H9 (cell line): Measurements from ENCODE around the gene KRTAP10-10. TPM values are rescaled to one million over a fixed set of nuclear protein-coding genes. Genes with fewer than 3 reads are reported as not detected.

ENCODE experiments used
- DNase-seq: peaks from one replicate; pipeline ENCODE4 v3.0.0-alpha.2; 2017
- H2AFZ ChIP-seq: one replicate; pipeline ENCODE4 v1.6.1; 2013; ENCODE audit warnings: mild to moderate bottlenecking, low read length, control low read depth, moderate library complexity
- H2AK5ac ChIP-seq: 2 replicates; pipeline ENCODE4 v1.6.1; 2013; ENCODE audit warnings: low read length, control low read depth, mixed read lengths; ENCODE audit not compliant: insufficient read length
- H2BK120ac ChIP-seq: one replicate; pipeline ENCODE4 v1.6.1; 2013; ENCODE audit warnings: low read depth, mild to moderate bottlenecking, low read length, control low read depth, inconsistent platforms; ENCODE audit not compliant: poor library complexity, severe bottlenecking
- H2BK12ac ChIP-seq: 2 replicates; pipeline ENCODE4 v1.6.1; 2013; ENCODE audit warnings: low read length, control low read depth, mixed read lengths, low read depth; ENCODE audit not compliant: insufficient read length
- H2BK15ac ChIP-seq: 2 replicates; pipeline ENCODE4 v1.6.1; 2013; ENCODE audit warnings: low read depth, low read length, control low read depth
- H2BK20ac ChIP-seq: one replicate; pipeline ENCODE4 v1.6.1; 2013; ENCODE audit warnings: low read depth, mild to moderate bottlenecking, low read length, control low read depth, inconsistent platforms; ENCODE audit not compliant: poor library complexity, severe bottlenecking
- H2BK5ac ChIP-seq: 2 replicates; pipeline ENCODE4 v1.6.1; 2013; ENCODE audit warnings: low read length, control low read depth, mixed read lengths; ENCODE audit not compliant: insufficient read length
- H3K14ac ChIP-seq: 2 replicates; pipeline ENCODE4 v1.6.1; 2013; ENCODE audit warnings: low read length, control low read depth; ENCODE audit not compliant: insufficient read depth
- H3K18ac ChIP-seq: 2 replicates; pipeline ENCODE4 v1.6.1; 2013; ENCODE audit warnings: low read depth, mild to moderate bottlenecking, mixed read lengths, low read length, control low read depth; ENCODE audit not compliant: insufficient read length
- H3K23ac ChIP-seq: 2 replicates; pipeline ENCODE4 v1.6.1; 2013; ENCODE audit warnings: low read length, control low read depth, mixed read lengths, low read depth; ENCODE audit not compliant: insufficient read length
- H3K23me2 ChIP-seq: 2 replicates; pipeline ENCODE4 v1.6.1; 2013; ENCODE audit warnings: low read depth, mild to moderate bottlenecking, mixed read lengths, low read length, control low read depth; ENCODE audit not compliant: insufficient read length, poor library complexity, severe bottlenecking
- H3K27ac ChIP-seq: 2 replicates; pipeline ENCODE4 v1.5.1; 2013; ENCODE audit warnings: low read length, control low read depth, mixed read lengths, low read depth; ENCODE audit not compliant: insufficient read length
- H3K27me3 ChIP-seq: 2 replicates; pipeline ENCODE4 v1.6.1; 2013; ENCODE audit warnings: low read length, control low read depth, inconsistent platforms; ENCODE audit not compliant: insufficient read depth
- H3K4ac ChIP-seq: 2 replicates; pipeline ENCODE4 v1.6.1; 2013; ENCODE audit warnings: low read depth, mild to moderate bottlenecking, control low read depth, inconsistent platforms, low read length, moderate library complexity
- H3K4me1 ChIP-seq: 2 replicates; pipeline ENCODE4 v1.6.1; 2013; ENCODE audit warnings: low read length, control low read depth, inconsistent platforms; ENCODE audit not compliant: insufficient read depth
- H3K4me2 ChIP-seq: 2 replicates; pipeline ENCODE4 v1.6.1; 2013; ENCODE audit warnings: low read length, control low read depth, mixed read lengths; ENCODE audit not compliant: insufficient read length, insufficient read depth
- H3K56ac ChIP-seq: 2 replicates; pipeline ENCODE4 v1.6.1; 2013; ENCODE audit warnings: low read depth, mild to moderate bottlenecking, mixed read lengths, low read length, control low read depth; ENCODE audit not compliant: insufficient read length
- H3K79me1 ChIP-seq: 2 replicates; pipeline ENCODE4 v1.6.1; 2013; ENCODE audit warnings: low read depth, mild to moderate bottlenecking, moderate library complexity, low read length, control low read depth, inconsistent platforms; ENCODE audit not compliant: insufficient read depth, poor library complexity, severe bottlenecking
- H3K79me2 ChIP-seq: 2 replicates; pipeline ENCODE4 v1.6.1; 2013; ENCODE audit warnings: low read length, control low read depth, inconsistent platforms; ENCODE audit not compliant: insufficient read depth
- H3K9ac ChIP-seq: 2 replicates; pipeline ENCODE4 v1.6.1; 2013; ENCODE audit warnings: low read length, control low read depth, mixed read lengths; ENCODE audit not compliant: insufficient read length; ENCODE audit errors: extremely low read depth
- H3K9me3 ChIP-seq: one replicate; pipeline ENCODE4 v1.6.1; 2013; ENCODE audit warnings: low read depth, low read length, inconsistent platforms; ENCODE audit not compliant: control insufficient read depth
- H3T11ph ChIP-seq: one replicate; pipeline ENCODE4 v1.6.1; 2013; ENCODE audit warnings: mild to moderate bottlenecking, low read length, control low read depth, inconsistent platforms
- H4K20me1 ChIP-seq: one replicate; pipeline ENCODE4 v1.6.1; 2013; ENCODE audit not compliant: control insufficient read depth, insufficient read length, insufficient read depth
- H4K5ac ChIP-seq: 2 replicates; pipeline ENCODE4 v1.6.1; 2013; ENCODE audit warnings: low read depth, mild to moderate bottlenecking, mixed read lengths, low read length, control low read depth; ENCODE audit not compliant: insufficient read length
- H4K8ac ChIP-seq: replicated peaks from 2 replicates; pipeline ENCODE4 v1.6.1; 2013; ENCODE audit warnings: low read length, control low read depth, mixed read lengths, low read depth; ENCODE audit not compliant: insufficient read length
- H4K91ac ChIP-seq: 2 replicates; pipeline ENCODE4 v1.6.1; 2013; ENCODE audit warnings: low read depth, mild to moderate bottlenecking, moderate library complexity, mixed read lengths, low read length, control low read depth; ENCODE audit not compliant: insufficient read length
- H3K27ac Mint-ChIP-seq, 3 experiments: 2 replicates in 2 of 3; 3 replicates in 1 of 3; pipeline ENCODE4 v1.8.0; 2020 to 2021; ENCODE audit warnings: mixed read lengths in 3 of 3, mild to moderate bottlenecking in 1 of 3, moderate library complexity in 1 of 3
- H3K27me3 Mint-ChIP-seq: 2 replicates; pipeline ENCODE4 v1.8.0; 2021; ENCODE audit warnings: low read depth, mild to moderate bottlenecking, moderate library complexity, mixed read lengths
- H3K36me3 Mint-ChIP-seq, 3 experiments: 2 replicates in 2 of 3; 3 replicates in 1 of 3; pipeline ENCODE4 v1.8.0; 2020 to 2021; ENCODE audit warnings: low read depth in 3 of 3, mixed read lengths in 3 of 3; ENCODE audit not compliant: insufficient read depth in 1 of 3
- H3K4me1 Mint-ChIP-seq, 2 experiments: 2 replicates each; pipeline ENCODE4 v1.8.0; 2020; ENCODE audit warnings: mixed read lengths in 2 of 2
- H3K4me3 Mint-ChIP-seq, 2 experiments: 2 replicates in 1 of 2; 3 replicates in 1 of 2; pipeline ENCODE4 v1.8.0; 2020 to 2021; ENCODE audit warnings: mild to moderate bottlenecking in 2 of 2, mixed read lengths in 2 of 2, moderate library complexity in 1 of 2
- H3K9me3 Mint-ChIP-seq, 2 experiments: 2 replicates in 1 of 2; 3 replicates in 1 of 2; pipeline ENCODE4 v1.8.0; 2020; ENCODE audit warnings: mild to moderate bottlenecking in 2 of 2, mixed read lengths in 2 of 2, moderate library complexity in 1 of 2
- WGBS: extraction: QIAGEN DNeasy Blood & Tissue Kit; methylation state at CpG from one replicate; pipeline ENCODE4 v1.1.7; 2013; ENCODE audit warnings: missing lambda C conversion rate, low lambda C conversion rate, mixed read lengths; ENCODE audit not compliant: insufficient read length; ENCODE audit errors: extremely low coverage; 5-methylcytosine and 5-hydroxymethylcytosine counted together
- total RNA-seq: library from RNA; stranded (reverse); gene quantifications from 2 replicates; pipeline ENCODE4 v1.2.1, GENCODE V29; 2021
- TF ChIP-seq, protein P1 (sequence below): fragments of 200-600 bp; sonication (generic); conservative IDR thresholded peaks from 3 replicates; pipeline ENCODE4 v1.8.0; 2021; ENCODE audit warnings: antibody characterized with exemption, mild to moderate bottlenecking

KRTAP10-10 gene
- total RNA-seq, 1 experiment from 2014 or later, result not detected

DNA sequence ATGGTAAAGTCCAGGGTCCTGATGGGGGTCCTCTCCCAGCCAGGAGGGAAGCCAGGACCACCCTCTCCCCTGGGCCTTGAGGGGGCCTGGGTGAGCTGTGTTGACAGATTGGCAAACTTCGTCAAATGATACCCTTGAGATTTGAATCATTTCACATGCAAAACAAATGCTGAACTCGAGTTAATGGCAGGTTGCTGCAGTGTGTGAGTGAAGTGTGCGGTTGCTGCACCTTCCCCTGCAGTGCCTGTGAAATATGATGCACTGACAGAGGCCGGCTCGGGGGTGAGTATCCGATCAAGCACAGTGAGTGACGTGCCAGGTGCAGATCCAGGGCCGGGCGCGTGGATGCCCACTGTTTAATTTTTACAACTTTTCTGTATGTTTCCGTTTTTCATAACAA, 50.5 kb downstream of the KRTAP10-10 start:
- Mint-ChIP-seq H3K9me3 (peaks cover 8% of the 10 kb centered on the region in 2 experiments), H3K4me1 (peaks cover 28 to 29% of the 10 kb centered on the region in 2 experiments), H3K27ac (no peak overlapping the region), H3K4me3 (no peak overlapping the region), H3K27me3 (peaks cover 20% of the 10 kb centered on the region), H3K36me3 (peaks cover 0 to 5% (median 2%) of the 10 kb centered on the region in 3 experiments; a peak in 5 of 7 replicates)
- H2BK5ac ChIP-seq, result no peak overlapping the region
- H4K5ac ChIP-seq, result no peak overlapping the region
- no CpG with 5 or more reads among the region's 11 CpGs for WGBS
- no peak overlapping the region for H2AFZ ChIP-seq
- H3K9ac ChIP-seq, result no peak overlapping the region
- no peak overlapping the region for H2BK120ac ChIP-seq
- TF ChIP-seq, protein P1, sequence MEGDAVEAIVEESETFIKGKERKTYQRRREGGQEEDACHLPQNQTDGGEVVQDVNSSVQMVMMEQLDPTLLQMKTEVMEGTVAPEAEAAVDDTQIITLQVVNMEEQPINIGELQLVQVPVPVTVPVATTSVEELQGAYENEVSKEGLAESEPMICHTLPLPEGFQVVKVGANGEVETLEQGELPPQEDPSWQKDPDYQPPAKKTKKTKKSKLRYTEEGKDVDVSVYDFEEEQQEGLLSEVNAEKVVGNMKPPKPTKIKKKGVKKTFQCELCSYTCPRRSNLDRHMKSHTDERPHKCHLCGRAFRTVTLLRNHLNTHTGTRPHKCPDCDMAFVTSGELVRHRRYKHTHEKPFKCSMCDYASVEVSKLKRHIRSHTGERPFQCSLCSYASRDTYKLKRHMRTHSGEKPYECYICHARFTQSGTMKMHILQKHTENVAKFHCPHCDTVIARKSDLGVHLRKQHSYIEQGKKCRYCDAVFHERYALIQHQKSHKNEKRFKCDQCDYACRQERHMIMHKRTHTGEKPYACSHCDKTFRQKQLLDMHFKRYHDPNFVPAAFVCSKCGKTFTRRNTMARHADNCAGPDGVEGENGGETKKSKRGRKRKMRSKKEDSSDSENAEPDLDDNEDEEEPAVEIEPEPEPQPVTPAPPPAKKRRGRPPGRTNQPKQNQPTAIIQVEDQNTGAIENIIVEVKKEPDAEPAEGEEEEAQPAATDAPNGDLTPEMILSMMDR, result no peak
- no peak overlapping the region for H3K4ac ChIP-seq
- H3K18ac ChIP-seq, result no peak overlapping the region
- no peaks in the 10 kb centered on the region for H3K79me2 ChIP-seq
- H3K27ac ChIP-seq, result no peak overlapping the region
- no peaks in the 10 kb centered on the region for H3K79me1 ChIP-seq
- H2BK20ac ChIP-seq, result no peak overlapping the region
- H4K8ac ChIP-seq, result no peak overlapping the region
- no peaks in the 10 kb centered on the region for H3K23me2 ChIP-seq
- no peaks in the 10 kb centered on the region for H4K20me1 ChIP-seq
- no peak overlapping the region for H2BK15ac ChIP-seq
- H3K4me1 ChIP-seq, result peaks cover 5% of the 10 kb centered on the region; the same call in 1 of the 2 replicates
- no peak overlapping the region for H3K56ac ChIP-seq
- peak; percentile 19 for DNase-seq
- no peak overlapping the region for H3K4me2 ChIP-seq
- H3T11ph ChIP-seq, result no peak overlapping the region
- H3K27me3 ChIP-seq, result no peaks in the 10 kb centered on the region
- H2AK5ac ChIP-seq, result no peak overlapping the region
- H3K23ac ChIP-seq, result no peak overlapping the region
- no peak overlapping the region for H2BK12ac ChIP-seq
- no peak overlapping the region for H4K91ac ChIP-seq
- no peaks in the 10 kb centered on the region for H3K9me3 ChIP-seq
- H3K14ac ChIP-seq, result no peak overlapping the region

Other genes starting within 250 kb of the KRTAP10-10 start
- gene LRRC3, start 181.8 kb upstream of the KRTAP10-10 start, total RNA-seq, result 2.6 and 3.1 TPM in 2 replicates
- not detected in 2 replicates for gene KRTAP10-1, start 97.2 kb upstream of the KRTAP10-10 start, total RNA-seq
- not detected in 2 replicates for gene KRTAP10-2, start 85.9 kb upstream of the KRTAP10-10 start, total RNA-seq
- not detected in 2 replicates for gene KRTAP10-3, start 78.6 kb upstream of the KRTAP10-10 start, total RNA-seq
- gene KRTAP10-4, start 63.6 kb upstream of the KRTAP10-10 start, total RNA-seq, result not detected in 2 replicates
- not detected in 2 replicates for gene KRTAP10-5, start 56.8 kb upstream of the KRTAP10-10 start, total RNA-seq
- gene KRTAP10-6, start 44.9 kb upstream of the KRTAP10-10 start, total RNA-seq, result not detected in 2 replicates
- gene KRTAP10-7, start 36.8 kb upstream of the KRTAP10-10 start, total RNA-seq, result not detected in 2 replicates
- gene KRTAP10-8, start 25.3 kb upstream of the KRTAP10-10 start, total RNA-seq, result not detected in 2 replicates
- gene KRTAP10-9, start 10.3 kb upstream of the KRTAP10-10 start, total RNA-seq, result not detected in 2 replicates
- gene KRTAP10-11, start 9.1 kb downstream of the KRTAP10-10 start, total RNA-seq, result not detected in 2 replicates
- not detected in 2 replicates for gene KRTAP12-4, start 17.3 kb downstream of the KRTAP10-10 start, total RNA-seq
- not detected in 2 replicates for gene KRTAP12-3, start 20.6 kb downstream of the KRTAP10-10 start, total RNA-seq
- gene KRTAP12-2, start 29.6 kb downstream of the KRTAP10-10 start, total RNA-seq, result not detected in 2 replicates
- not detected in 2 replicates for gene KRTAP12-1, start 44.8 kb downstream of the KRTAP10-10 start, total RNA-seq
- gene KRTAP10-12, start 59.8 kb downstream of the KRTAP10-10 start, total RNA-seq, result not detected in 2 replicates
- gene TSPEAR, start 74.2 kb downstream of the KRTAP10-10 start, total RNA-seq, result 1.2 and 1.3 TPM in 2 replicates
- 106 and 121 TPM in 2 replicates for gene UBE2G2, start 164.5 kb downstream of the KRTAP10-10 start, total RNA-seq
- 82.9 and 85.7 TPM in 2 replicates for gene SUMO3, start 180.7 kb downstream of the KRTAP10-10 start, total RNA-seq
- gene PTTG1IP, start 236.3 kb downstream of the KRTAP10-10 start, total RNA-seq, result 107 and 112 TPM in 2 replicates